ENCODE measurements around the gene PAX7. TPM values are rescaled to one million over a fixed set of nuclear protein-coding genes. Genes with fewer than 3 reads are reported as not detected.

Gene PAX7
- total and polyA plus RNA-seq, 7 donors = 1.7 to 11.7 (median 3.3) TPM

- Histone ChIP-seq H3K4me1 (no peaks in the 10 kb centered on the region), H3K9me3 (no peaks in the 10 kb centered on the region), H3K4me3 (no peak overlapping the region), H3K36me3 (ENCODE audit: insufficient read depth in 1 of 2, low read depth in 1 of 2) (no peaks in the 10 kb centered on the region), H3K27ac (no peak overlapping the region), H3K27me3 (ENCODE audit: insufficient read depth in 3 of 3, low read length in 2 of 3) (no peaks in the 10 kb centered on the region)
- DNase-seq = no peak
- WGBS, 3 donors = 50 to 59% (median 51%) methylated on average over 7 of the region's 7 CpGs
- TF ChIP-seq CTCF (IDR thresholded peaks at IDR 0.05) = no peak
- intact Hi-C loops (cut with DNase I) = no loop called here
- no peak for ATAC-seq
Observed at GRCh38 chr1:18614069-18614735, 16.4 kb upstream of the PAX7 start.

GRCh38 chr1:18618546-18619466 is 11.8 kb upstream of the PAX7 start:
- Histone ChIP-seq H3K27me3 (ENCODE audit: insufficient read depth in 3 of 3, low read length in 2 of 3) (peaks cover 0 to 1% (median 0%) of the 10 kb centered on the region in 3 donors), H3K27ac (no peak overlapping the region), H3K4me3 (no peak overlapping the region), H3K4me1 (no peaks in the 10 kb centered on the region), H3K36me3 (ENCODE audit: insufficient read depth in 1 of 2, low read depth in 1 of 2) (no peaks in the 10 kb centered on the region), H3K9me3 (no peaks in the 10 kb centered on the region)
- DNase-seq = no peak
- ATAC-seq = no peak
- TF ChIP-seq CTCF (IDR thresholded peaks at IDR 0.05) = no peak
- 69 to 80% (median 79%) methylated on average over 10 of the region's 10 CpGs for WGBS, 3 donors
- intact Hi-C loops (cut with DNase I) = no loop called here

- no peak for ATAC-seq
- no peak for DNase-seq
- Histone ChIP-seq H3K27ac (no peak overlapping the region), H3K9me3 (no peaks in the 10 kb centered on the region), H3K4me3 (no peak overlapping the region), H3K36me3 (ENCODE audit: insufficient read depth in 1 of 2, low read depth in 1 of 2) (no peaks in the 10 kb centered on the region), H3K27me3 (ENCODE audit: insufficient read depth in 3 of 3, low read length in 2 of 3) (peaks cover 0 to 5% (median 0%) of the 10 kb centered on the region in 3 donors), H3K4me1 (no peaks in the 10 kb centered on the region)
- intact Hi-C loops (cut with DNase I) = no loop called here
- no peak for TF ChIP-seq CTCF (IDR thresholded peaks at IDR 0.05)
- WGBS, 3 donors = 71 to 86% (median 84%) methylated on average over 2 of the region's 2 CpGs
Observed at GRCh38 chr1:18619467-18619835, 11.2 kb upstream of the PAX7 start.

GRCh38 chr1:18628511-18628910 is 2.1 kb upstream of the PAX7 start:
- Histone ChIP-seq H3K4me1 (no peaks in the 10 kb centered on the region), H3K9me3 (no peaks in the 10 kb centered on the region), H3K27ac (no peak overlapping the region), H3K36me3 (ENCODE audit: insufficient read depth in 1 of 2, low read depth in 1 of 2) (no peaks in the 10 kb centered on the region), H3K27me3 (ENCODE audit: insufficient read depth in 3 of 3, low read length in 2 of 3) (peaks cover 2 to 78% (median 15%) of the 10 kb centered on the region in 3 donors), H3K4me3 (no peak overlapping the region)
- 76 to 90% (median 87%) methylated on average over 8 of the region's 8 CpGs for WGBS, 3 donors
- intact Hi-C loops (cut with DNase I) = no loop called here
- no peak for TF ChIP-seq CTCF (IDR thresholded peaks at IDR 0.05)
- DNase-seq (no peak), ATAC-seq (no peak)

All from psoas muscle (tissue), 8 donors.